Effector memory CD4-positive, alpha-beta T cell (primary cell): ENCODE results near the gene RHBDL1.

Source experiments
- DNase-seq, 3 donors: peaks; one replicate each; pipeline ENCODE4 v3.0.0-alpha.2; 2020
- H3K27ac ChIP-seq: 2 replicates; pipeline ENCODE4 v1.7.0; 2013; ENCODE audit warnings: mild to moderate bottlenecking, low read length, moderate library complexity; ENCODE audit not compliant: insufficient read depth, poor library complexity, severe bottlenecking
- H3K27me3 ChIP-seq: replicated peaks from 2 replicates; pipeline ENCODE4 v1.7.0; 2013; ENCODE audit warnings: mild to moderate bottlenecking, low read length; ENCODE audit not compliant: insufficient read depth, control insufficient read depth, poor library complexity, severe bottlenecking
- H3K36me3 ChIP-seq: 2 replicates; pipeline ENCODE4 v1.7.0; 2013; ENCODE audit warnings: mild to moderate bottlenecking, low read length, moderate library complexity; ENCODE audit not compliant: control insufficient read depth, insufficient read depth
- H3K4me1 ChIP-seq: 2 replicates; pipeline ENCODE4 v1.7.0; 2013; ENCODE audit warnings: low read length, mild to moderate bottlenecking; ENCODE audit not compliant: control insufficient read depth, insufficient read depth, poor library complexity, severe bottlenecking
- H3K4me3 ChIP-seq: 2 replicates; pipeline ENCODE4 v1.7.0; 2013; ENCODE audit warnings: low read length, low read depth, mild to moderate bottlenecking; ENCODE audit not compliant: insufficient read depth, poor library complexity, severe bottlenecking
- H3K9me3 ChIP-seq: 2 replicates; pipeline ENCODE4 v1.7.0; 2013; ENCODE audit warnings: mild to moderate bottlenecking, low read length, moderate library complexity; ENCODE audit not compliant: control insufficient read depth
- total RNA-seq, 3 donors: gene quantifications; one replicate each; lab custom pipeline; 2026; lab: John Stamatoyannopoulos, UW

The RHBDL1 gene
- total RNA-seq, result 2.5 to 5.7 (median 4.4) reads per million in 3 donors

GRCh38 chr16:674968-675883, at the start of gene RHBDL1:
TSS of gene RHBDL1 (plus strand) at chr16:675671. CDS start at chr16:675791, 120 bp downstream.
- H3K4me1 ChIP-seq, result peaks cover 27% of the 10 kb centered on the region
- peaks cover 37% of the 10 kb centered on the region for H3K36me3 ChIP-seq
- H3K27ac ChIP-seq, result no peak within 1 kb of the TSS
- H3K9me3 ChIP-seq, result no peaks in the 10 kb centered on the region
- no peak within 1 kb of the TSS for H3K4me3 ChIP-seq
- H3K27me3 ChIP-seq, result no peaks in the 10 kb centered on the region
- no peak for DNase-seq

GRCh38 chr16:625977-626765, 49.3 kb upstream of the RHBDL1 start:
- H3K4me1 ChIP-seq, result no peaks in the 10 kb centered on the region
- no peak overlapping the region for H3K27ac ChIP-seq
- H3K27me3 ChIP-seq, result no peaks in the 10 kb centered on the region
- H3K4me3 ChIP-seq, result no peak overlapping the region
- H3K9me3 ChIP-seq, result no peaks in the 10 kb centered on the region
- peaks cover 11% of the 10 kb centered on the region for H3K36me3 ChIP-seq
- no peak for DNase-seq

GRCh38 chr16:626787-627453, 48.6 kb upstream of the RHBDL1 start:
- peaks cover 11% of the 10 kb centered on the region for H3K36me3 ChIP-seq
- no peak for DNase-seq
- no peak overlapping the region for H3K27ac ChIP-seq
- no peaks in the 10 kb centered on the region for H3K4me1 ChIP-seq
- H3K9me3 ChIP-seq, result no peaks in the 10 kb centered on the region
- H3K27me3 ChIP-seq, result no peaks in the 10 kb centered on the region
- H3K4me3 ChIP-seq, result no peak overlapping the region

GRCh38 chr16:627454-628239, 47.8 kb upstream of the RHBDL1 start:
- Histone ChIP-seq H3K27ac (no peak overlapping the region), H3K36me3 (peaks cover 11% of the 10 kb centered on the region)

GRCh38 chr16:628321-629061, 47.0 kb upstream of the RHBDL1 start:
- Histone ChIP-seq H3K4me1 (no peaks in the 10 kb centered on the region), H3K9me3 (no peaks in the 10 kb centered on the region), H3K4me3 (no peak overlapping the region), H3K27me3 (no peaks in the 10 kb centered on the region), H3K27ac (no peak overlapping the region), H3K36me3 (peaks cover 11% of the 10 kb centered on the region)
- no peak for DNase-seq

More at GRCh38 chr16:627454-628239, 47.8 kb upstream of the RHBDL1 start:
- H3K27me3 ChIP-seq, result no peaks in the 10 kb centered on the region
- H3K4me3 ChIP-seq, result no peak overlapping the region
- no peaks in the 10 kb centered on the region for H3K9me3 ChIP-seq
- no peak for DNase-seq
- H3K4me1 ChIP-seq, result no peaks in the 10 kb centered on the region

DNA sequence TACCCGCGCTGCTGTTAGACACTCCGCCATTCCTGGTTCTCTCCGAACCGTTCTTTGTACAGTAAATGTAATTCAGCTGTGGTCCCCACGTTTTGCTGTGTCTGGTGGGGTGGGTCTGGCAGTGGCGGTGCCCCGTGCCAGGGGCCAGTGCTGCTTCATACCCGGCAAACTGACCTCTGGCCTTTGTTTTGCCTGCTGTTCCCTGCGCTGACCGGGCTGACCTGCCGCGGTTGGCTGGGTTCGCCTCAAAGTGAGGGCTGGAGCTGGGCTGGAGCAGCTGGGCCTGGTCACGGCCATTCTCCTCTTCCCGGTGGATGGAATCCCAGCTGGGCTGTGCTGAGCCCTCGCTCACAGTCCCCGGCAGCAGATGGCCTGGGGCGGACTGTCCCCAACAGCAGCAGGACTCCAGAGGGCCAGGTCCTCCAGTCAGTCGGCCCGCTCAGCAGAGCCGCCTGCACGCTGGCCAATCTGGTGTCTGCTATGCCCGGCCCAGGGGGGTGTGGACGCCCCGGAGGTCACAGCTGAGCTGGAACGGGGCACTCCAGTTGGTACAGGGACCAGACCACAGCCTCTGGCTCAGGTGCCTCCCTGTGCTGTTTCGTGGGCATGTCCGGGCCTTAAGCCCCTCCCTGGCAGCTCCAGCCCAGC, 46.2 kb upstream of the RHBDL1 start:
- DNase-seq, result no peak
- Histone ChIP-seq H3K9me3 (no peaks in the 10 kb centered on the region), H3K4me3 (no peak overlapping the region), H3K4me1 (no peaks in the 10 kb centered on the region), H3K27me3 (no peaks in the 10 kb centered on the region), H3K27ac (no peak overlapping the region), H3K36me3 (peaks cover 11% of the 10 kb centered on the region)

DNA sequence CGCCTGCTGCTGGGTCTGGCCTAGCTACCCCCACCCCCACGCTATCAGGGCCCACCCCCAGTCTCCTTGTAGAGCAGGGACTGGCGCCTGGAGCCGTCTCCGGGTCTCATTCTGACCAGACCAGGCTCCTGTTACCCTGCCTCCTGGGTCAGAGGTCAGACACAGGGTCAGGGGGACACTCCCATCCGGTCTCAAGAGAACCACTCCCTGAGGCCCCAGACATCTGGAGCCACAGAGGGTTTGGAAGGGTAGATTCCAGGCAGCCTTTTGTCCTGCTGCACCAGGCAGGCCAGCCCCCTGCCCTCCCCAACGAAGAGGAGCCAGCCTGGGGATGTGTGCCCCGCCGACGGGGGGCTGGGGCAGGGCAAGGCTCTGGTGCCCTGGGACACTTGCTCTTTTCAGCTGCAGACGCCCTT, 45.6 kb upstream of the RHBDL1 start:
- H3K27ac ChIP-seq, result no peak overlapping the region
- H3K4me3 ChIP-seq, result no peak overlapping the region
- no peaks in the 10 kb centered on the region for H3K4me1 ChIP-seq
- no peaks in the 10 kb centered on the region for H3K27me3 ChIP-seq
- peaks cover 11% of the 10 kb centered on the region for H3K36me3 ChIP-seq
- DNase-seq, result no peak
- H3K9me3 ChIP-seq, result no peaks in the 10 kb centered on the region

DNA sequence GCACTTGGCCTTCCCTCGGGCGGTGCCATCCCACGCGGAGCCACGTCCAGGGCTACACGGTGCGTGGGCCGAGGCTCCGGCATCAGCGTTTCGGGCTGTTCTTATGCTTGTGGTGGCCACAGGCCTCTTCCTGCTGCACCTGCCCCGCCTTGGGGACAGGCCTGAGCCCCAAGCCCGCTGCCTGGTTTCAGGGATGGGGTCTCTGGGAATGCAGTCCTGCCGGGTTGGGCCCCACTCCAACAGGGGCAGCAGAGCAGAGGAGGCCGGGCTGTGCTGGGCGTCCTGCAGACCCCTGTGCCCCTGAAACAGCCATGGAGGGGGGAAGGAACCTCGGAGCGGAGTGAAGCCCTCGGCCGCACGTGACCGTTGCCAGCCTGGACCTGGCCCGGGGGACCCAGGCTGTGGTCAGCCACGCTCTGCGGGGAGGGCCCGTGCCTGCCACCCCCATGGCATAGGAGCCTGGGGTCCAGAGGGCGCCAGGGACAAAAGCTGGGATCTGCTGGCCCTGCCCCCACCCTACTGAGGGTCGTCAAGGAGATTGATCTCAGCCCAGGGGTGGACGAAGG, 45.1 kb upstream of the RHBDL1 start:
- no peaks in the 10 kb centered on the region for H3K9me3 ChIP-seq
- no peak overlapping the region for H3K27ac ChIP-seq
- peaks cover 11% of the 10 kb centered on the region for H3K36me3 ChIP-seq
- H3K4me1 ChIP-seq, result peaks cover 5% of the 10 kb centered on the region
- H3K4me3 ChIP-seq, result no peak overlapping the region
- no peak for DNase-seq
- no peaks in the 10 kb centered on the region for H3K27me3 ChIP-seq
